H9 (cell line): Measurements from ENCODE around the gene UCP3. TPM values are rescaled to one million over a fixed set of nuclear protein-coding genes. Genes with fewer than 3 reads are reported as not detected.

ENCODE experiments used
- DNase-seq: peaks from one replicate; pipeline ENCODE4 v3.0.0-alpha.2; 2017
- H2AFZ ChIP-seq: one replicate; pipeline ENCODE4 v1.6.1; 2013; ENCODE audit warnings: mild to moderate bottlenecking, low read length, control low read depth, moderate library complexity
- H2AK5ac ChIP-seq: 2 replicates; pipeline ENCODE4 v1.6.1; 2013; ENCODE audit warnings: low read length, control low read depth, mixed read lengths; ENCODE audit not compliant: insufficient read length
- H2BK120ac ChIP-seq: one replicate; pipeline ENCODE4 v1.6.1; 2013; ENCODE audit warnings: low read depth, mild to moderate bottlenecking, low read length, control low read depth, inconsistent platforms; ENCODE audit not compliant: poor library complexity, severe bottlenecking
- H2BK12ac ChIP-seq: 2 replicates; pipeline ENCODE4 v1.6.1; 2013; ENCODE audit warnings: low read length, control low read depth, mixed read lengths, low read depth; ENCODE audit not compliant: insufficient read length
- H2BK15ac ChIP-seq: 2 replicates; pipeline ENCODE4 v1.6.1; 2013; ENCODE audit warnings: low read depth, low read length, control low read depth
- H2BK20ac ChIP-seq: one replicate; pipeline ENCODE4 v1.6.1; 2013; ENCODE audit warnings: low read depth, mild to moderate bottlenecking, low read length, control low read depth, inconsistent platforms; ENCODE audit not compliant: poor library complexity, severe bottlenecking
- H2BK5ac ChIP-seq: 2 replicates; pipeline ENCODE4 v1.6.1; 2013; ENCODE audit warnings: low read length, control low read depth, mixed read lengths; ENCODE audit not compliant: insufficient read length
- H3K14ac ChIP-seq: 2 replicates; pipeline ENCODE4 v1.6.1; 2013; ENCODE audit warnings: low read length, control low read depth; ENCODE audit not compliant: insufficient read depth
- H3K18ac ChIP-seq: 2 replicates; pipeline ENCODE4 v1.6.1; 2013; ENCODE audit warnings: low read depth, mild to moderate bottlenecking, mixed read lengths, low read length, control low read depth; ENCODE audit not compliant: insufficient read length
- H3K23ac ChIP-seq: 2 replicates; pipeline ENCODE4 v1.6.1; 2013; ENCODE audit warnings: low read length, control low read depth, mixed read lengths, low read depth; ENCODE audit not compliant: insufficient read length
- H3K23me2 ChIP-seq: 2 replicates; pipeline ENCODE4 v1.6.1; 2013; ENCODE audit warnings: low read depth, mild to moderate bottlenecking, mixed read lengths, low read length, control low read depth; ENCODE audit not compliant: insufficient read length, poor library complexity, severe bottlenecking
- H3K27ac ChIP-seq: 2 replicates; pipeline ENCODE4 v1.5.1; 2013; ENCODE audit warnings: low read length, control low read depth, mixed read lengths, low read depth; ENCODE audit not compliant: insufficient read length
- H3K27me3 ChIP-seq: 2 replicates; pipeline ENCODE4 v1.6.1; 2013; ENCODE audit warnings: low read length, control low read depth, inconsistent platforms; ENCODE audit not compliant: insufficient read depth
- H3K4ac ChIP-seq: 2 replicates; pipeline ENCODE4 v1.6.1; 2013; ENCODE audit warnings: low read depth, mild to moderate bottlenecking, control low read depth, inconsistent platforms, low read length, moderate library complexity
- H3K4me1 ChIP-seq: 2 replicates; pipeline ENCODE4 v1.6.1; 2013; ENCODE audit warnings: low read length, control low read depth, inconsistent platforms; ENCODE audit not compliant: insufficient read depth
- H3K4me2 ChIP-seq: 2 replicates; pipeline ENCODE4 v1.6.1; 2013; ENCODE audit warnings: low read length, control low read depth, mixed read lengths; ENCODE audit not compliant: insufficient read length, insufficient read depth
- H3K56ac ChIP-seq: 2 replicates; pipeline ENCODE4 v1.6.1; 2013; ENCODE audit warnings: low read depth, mild to moderate bottlenecking, mixed read lengths, low read length, control low read depth; ENCODE audit not compliant: insufficient read length
- H3K79me1 ChIP-seq: 2 replicates; pipeline ENCODE4 v1.6.1; 2013; ENCODE audit warnings: low read depth, mild to moderate bottlenecking, moderate library complexity, low read length, control low read depth, inconsistent platforms; ENCODE audit not compliant: insufficient read depth, poor library complexity, severe bottlenecking
- H3K79me2 ChIP-seq: 2 replicates; pipeline ENCODE4 v1.6.1; 2013; ENCODE audit warnings: low read length, control low read depth, inconsistent platforms; ENCODE audit not compliant: insufficient read depth
- H3K9ac ChIP-seq: 2 replicates; pipeline ENCODE4 v1.6.1; 2013; ENCODE audit warnings: low read length, control low read depth, mixed read lengths; ENCODE audit not compliant: insufficient read length; ENCODE audit errors: extremely low read depth
- H3K9me3 ChIP-seq: one replicate; pipeline ENCODE4 v1.6.1; 2013; ENCODE audit warnings: low read depth, low read length, inconsistent platforms; ENCODE audit not compliant: control insufficient read depth
- H3T11ph ChIP-seq: one replicate; pipeline ENCODE4 v1.6.1; 2013; ENCODE audit warnings: mild to moderate bottlenecking, low read length, control low read depth, inconsistent platforms
- H4K20me1 ChIP-seq: one replicate; pipeline ENCODE4 v1.6.1; 2013; ENCODE audit not compliant: control insufficient read depth, insufficient read length, insufficient read depth
- H4K5ac ChIP-seq: 2 replicates; pipeline ENCODE4 v1.6.1; 2013; ENCODE audit warnings: low read depth, mild to moderate bottlenecking, mixed read lengths, low read length, control low read depth; ENCODE audit not compliant: insufficient read length
- H4K8ac ChIP-seq: replicated peaks from 2 replicates; pipeline ENCODE4 v1.6.1; 2013; ENCODE audit warnings: low read length, control low read depth, mixed read lengths, low read depth; ENCODE audit not compliant: insufficient read length
- H4K91ac ChIP-seq: 2 replicates; pipeline ENCODE4 v1.6.1; 2013; ENCODE audit warnings: low read depth, mild to moderate bottlenecking, moderate library complexity, mixed read lengths, low read length, control low read depth; ENCODE audit not compliant: insufficient read length
- H3K27ac Mint-ChIP-seq, 3 experiments: 2 replicates in 2 of 3; 3 replicates in 1 of 3; pipeline ENCODE4 v1.8.0; 2020 to 2021; ENCODE audit warnings: mixed read lengths in 3 of 3, mild to moderate bottlenecking in 1 of 3, moderate library complexity in 1 of 3
- H3K27me3 Mint-ChIP-seq: 2 replicates; pipeline ENCODE4 v1.8.0; 2021; ENCODE audit warnings: low read depth, mild to moderate bottlenecking, moderate library complexity, mixed read lengths
- H3K36me3 Mint-ChIP-seq, 3 experiments: 2 replicates in 2 of 3; 3 replicates in 1 of 3; pipeline ENCODE4 v1.8.0; 2020 to 2021; ENCODE audit warnings: low read depth in 3 of 3, mixed read lengths in 3 of 3; ENCODE audit not compliant: insufficient read depth in 1 of 3
- H3K4me1 Mint-ChIP-seq, 2 experiments: 2 replicates each; pipeline ENCODE4 v1.8.0; 2020; ENCODE audit warnings: mixed read lengths in 2 of 2
- H3K4me3 Mint-ChIP-seq, 2 experiments: 2 replicates in 1 of 2; 3 replicates in 1 of 2; pipeline ENCODE4 v1.8.0; 2020 to 2021; ENCODE audit warnings: mild to moderate bottlenecking in 2 of 2, mixed read lengths in 2 of 2, moderate library complexity in 1 of 2
- H3K9me3 Mint-ChIP-seq, 2 experiments: 2 replicates in 1 of 2; 3 replicates in 1 of 2; pipeline ENCODE4 v1.8.0; 2020; ENCODE audit warnings: mild to moderate bottlenecking in 2 of 2, mixed read lengths in 2 of 2, moderate library complexity in 1 of 2
- CTCF ChIP-seq: fragments of 200-600 bp; sonication (generic); conservative IDR thresholded peaks from 3 replicates; pipeline ENCODE4 v1.8.0; 2021; ENCODE audit warnings: antibody characterized with exemption, mild to moderate bottlenecking
- WGBS: extraction: QIAGEN DNeasy Blood & Tissue Kit; methylation state at CpG from one replicate; pipeline ENCODE4 v1.1.7; 2013; ENCODE audit warnings: missing lambda C conversion rate, low lambda C conversion rate, mixed read lengths; ENCODE audit not compliant: insufficient read length; ENCODE audit errors: extremely low coverage; 5-methylcytosine and 5-hydroxymethylcytosine counted together
- total RNA-seq: library from RNA; stranded (reverse); gene quantifications from 2 replicates; pipeline ENCODE4 v1.2.1, GENCODE V29; 2021

UCP3 gene
- total RNA-seq, 1 experiment from 2014 or later = 0.85 TPM

GRCh38 chr11:73999581-74000306, 9.1 kb downstream of the UCP3 start:
- Histone ChIP-seq H3K9ac (no peak overlapping the region), H3K79me2 (no peaks in the 10 kb centered on the region), H3K27me3 (no peaks in the 10 kb centered on the region), H3K79me1 (no peaks in the 10 kb centered on the region), H3K56ac (no peak overlapping the region), H3K14ac (no peak overlapping the region), H4K20me1 (no peaks in the 10 kb centered on the region), H2BK5ac (no peak overlapping the region), H4K91ac (no peak overlapping the region), H3K23me2 (no peaks in the 10 kb centered on the region), H4K5ac (no peak overlapping the region), H2BK15ac (no peak overlapping the region), H3K9me3 (no peaks in the 10 kb centered on the region), H2BK120ac (no peak overlapping the region), H3K23ac (no peak overlapping the region), H2AK5ac (no peak overlapping the region), H2BK20ac (no peak overlapping the region), H3T11ph (no peak overlapping the region), H2BK12ac (no peak overlapping the region), H3K4ac (no peak overlapping the region), H3K27ac (no peak overlapping the region), H2AFZ (no peak overlapping the region), H4K8ac (no peak overlapping the region), H3K18ac (no peak overlapping the region), H3K4me2 (no peak overlapping the region), H3K4me1 (no peaks in the 10 kb centered on the region)
- no peaks in the 10 kb centered on the region; a peak in 1 of 7 replicates for H3K36me3 Mint-ChIP-seq
- WGBS = no CpG with 5 or more reads among the region's 8 CpGs
- no peak overlapping the region for H3K4me3 Mint-ChIP-seq
- H3K27me3 Mint-ChIP-seq = no peaks in the 10 kb centered on the region; the same call in 1 of the 2 replicates
- no peak for TF ChIP-seq CTCF
- no peaks in the 10 kb centered on the region for H3K9me3 Mint-ChIP-seq
- no peak for DNase-seq
- H3K4me1 Mint-ChIP-seq = peaks cover 9 to 14% of the 10 kb centered on the region in 2 experiments
- no peak overlapping the region for H3K27ac Mint-ChIP-seq
